Endothelial cell of umbilical vein (primary cell): ENCODE results near the gene MASP1. TPM values are rescaled to one million over a fixed set of nuclear protein-coding genes. Genes with fewer than 3 reads are reported as not detected.

ENCODE experiments used
- BruUV-seq: library from RNA; stranded (reverse); fragments of 400-500 nt; replicated peaks from 2 replicates; lab custom pipeline; 2021; lab: Mats Ljungman, UMichigan
- CTCF ChIA-PET: fragments of 300-600, 350-600 bp; sonication (Branson Sonifier 250); formaldehyde crosslinking; loops from one replicate; lab custom pipeline; 2021; ENCODE audit warnings: antibody characterized with exemption, inconsistent platforms; lab: Charles Lee
- POLR2A ChIA-PET: fragments of 300-600, 350-600 bp; sonication (Branson Sonifier 250); formaldehyde crosslinking; loops from one replicate; lab custom pipeline; 2021; ENCODE audit warnings: antibody characterized with exemption, inconsistent platforms; lab: Charles Lee
- DNase-seq: peaks from one replicate; pipeline ENCODE4 v3.0.0-alpha.2; 2011; ENCODE audit warnings: low read depth, low spot score
- FAIRE-seq: peaks from 2 replicates; lab custom pipeline; 2011; peaks lifted over from hg19 to GRCh38; lab: Jason Lieb, UNC
- H2AFZ ChIP-seq: 2 replicates; pipeline ENCODE4 v1.6.0; 2012; ENCODE audit warnings: low read depth, low read length, control low read depth, inconsistent platforms
- H3K27ac ChIP-seq: 2 replicates; pipeline ENCODE4 v1.5.1; 2011; ENCODE audit warnings: low read depth, mild to moderate bottlenecking, control low read depth, low read length, moderate library complexity; ENCODE audit not compliant: insufficient read depth
- H3K27me3 ChIP-seq, 2 experiments: 2 replicates each; pipeline versions ENCODE4 v1.6.0 to v1.6.1; 2011; ENCODE audit warnings: low read length in 2 of 2, mixed read lengths in 1 of 2; ENCODE audit not compliant: control insufficient read depth in 2 of 2, insufficient read depth in 2 of 2
- H3K36me3 ChIP-seq, 2 experiments: 2 replicates in 1 of 2; 3 replicates in 1 of 2; pipeline ENCODE4 v1.5.1; 2011; ENCODE audit warnings: low read length in 2 of 2, mild to moderate bottlenecking in 1 of 2, moderate library complexity in 1 of 2; ENCODE audit not compliant: control insufficient read depth in 2 of 2, insufficient read depth in 2 of 2; ENCODE audit errors: extremely low read depth in 1 of 2
- H3K4me1 ChIP-seq: 3 replicates; pipeline ENCODE4 v1.5.1; 2011; ENCODE audit warnings: mild to moderate bottlenecking, low read length; ENCODE audit not compliant: control insufficient read depth, insufficient read depth; ENCODE audit errors: extremely low read depth
- H3K4me2 ChIP-seq: 2 replicates; pipeline ENCODE4 v1.6.1; 2011; ENCODE audit warnings: low read length, control low read depth, mixed read lengths; ENCODE audit not compliant: insufficient read depth
- H3K4me3 ChIP-seq, 3 experiments: fragments of 200-600 bp in 1 of 3; sonication (generic), shearing (Covaris generic) in 1 of 3; replicated peaks in 1 of 3; 2 replicates each; pipeline ENCODE4 v1.5.1; 2011 to 2016; ENCODE audit warnings: control low read depth in 3 of 3, low read length in 3 of 3, mild to moderate bottlenecking in 2 of 3, inconsistent platforms in 1 of 3, low read depth in 1 of 3, moderate library complexity in 1 of 3; ENCODE audit not compliant: insufficient read depth in 1 of 3
- H3K79me2 ChIP-seq: 2 replicates; pipeline ENCODE4 v1.6.0; 2012; ENCODE audit warnings: low read length, inconsistent platforms; ENCODE audit not compliant: control insufficient read depth, insufficient read depth
- H3K9ac ChIP-seq: replicated peaks from 2 replicates; pipeline ENCODE3; 2011; ENCODE audit warnings: low read length, control low read depth; ENCODE audit not compliant: insufficient read depth; ENCODE audit errors: extremely low read depth
- H3K9me1 ChIP-seq: replicated peaks from 3 replicates; pipeline ENCODE4 v1.6.0; 2011; ENCODE audit warnings: mild to moderate bottlenecking, low read length; ENCODE audit not compliant: control insufficient read depth, insufficient read depth; ENCODE audit errors: extremely low read depth
- H3K9me3 ChIP-seq: replicated peaks from 2 replicates; pipeline ENCODE4 v1.5.1; 2012; ENCODE audit warnings: low read length, inconsistent platforms; ENCODE audit not compliant: control insufficient read depth, insufficient read depth
- H4K20me1 ChIP-seq: replicated peaks from 2 replicates; pipeline ENCODE3; 2011; ENCODE audit warnings: mild to moderate bottlenecking, low read length; ENCODE audit not compliant: control insufficient read depth, insufficient read depth; ENCODE audit errors: extremely low read depth
- CTCF ChIP-seq, 2 donors: IDR thresholded peaks; 1 replicate in 1 of 2; 2 replicates in 1 of 2; pipeline ENCODE4 v1.5.1; 2011; ENCODE audit warnings: low read length in 2 of 2, mild to moderate bottlenecking in 2 of 2, moderate library complexity in 2 of 2, control low read depth in 1 of 2, inconsistent platforms in 1 of 2, low read depth in 1 of 2; ENCODE audit not compliant: insufficient read depth in 1 of 2; ENCODE audit errors: extremely low read depth in 1 of 2
- EZH2 ChIP-seq: IDR thresholded peaks from 2 replicates; pipeline ENCODE4 v1.6.1; 2012; ENCODE audit warnings: borderline replicate concordance, low read depth, mild to moderate bottlenecking, moderate library complexity, low read length, inconsistent platforms; ENCODE audit not compliant: severe bottlenecking
- FOS ChIP-seq: IDR thresholded peaks from 2 replicates; pipeline ENCODE4 v1.6.1; 2011; ENCODE audit warnings: mild to moderate bottlenecking, low read length, moderate library complexity, borderline replicate concordance; ENCODE audit not compliant: insufficient read depth
- GATA2 ChIP-seq: IDR thresholded peaks from 2 replicates; pipeline ENCODE4 v1.7.0; 2011; ENCODE audit warnings: low read depth, mild to moderate bottlenecking, moderate library complexity, mixed read lengths, low read length; ENCODE audit not compliant: insufficient read length, insufficient read depth
- JUN ChIP-seq: IDR thresholded peaks from 2 replicates; pipeline ENCODE4 v1.6.1; 2011; ENCODE audit warnings: borderline replicate concordance, low read depth; ENCODE audit not compliant: insufficient read length, insufficient read depth
- MYC ChIP-seq: IDR thresholded peaks from one replicate; pipeline ENCODE4 v1.6.1; 2011; ENCODE audit warnings: mild to moderate bottlenecking, low read depth, low read length
- POLR2A ChIP-seq: IDR thresholded peaks from 2 replicates; pipeline ENCODE4 v1.6.1; 2012; ENCODE audit warnings: low read depth, mild to moderate bottlenecking, control low read depth, low read length
- POLR2AphosphoS5 ChIP-seq: IDR thresholded peaks from 2 replicates; pipeline ENCODE4 v1.6.1; 2012; ENCODE audit warnings: low read depth, mild to moderate bottlenecking, control low read depth, low read length, moderate library complexity; ENCODE audit not compliant: insufficient read depth
- dilution Hi-C: fragments of 300-500 bp; cut with MboI; formaldehyde crosslinking; loops from one replicate; pipeline ENCODE4 v1.15.0; 2019; ENCODE audit warnings: low sequenced_read_pairs; ENCODE audit not compliant: extremely low pct_ligation_motif_present
- intact Hi-C: fragments of 100-400 bp; cut with micrococcal nuclease; formaldehyde crosslinking; loops from one replicate; pipeline ENCODE4 v1.10.0; 2022
- polyA plus RNA-seq, 4 experiments: library from polyadenylated mRNA; depleted of rRNA in 3 of 4; stranded (reverse) in 3 of 4; unstranded in 1 of 4; fragments of >200 nt; gene quantifications; 2 replicates each; pipeline versions ENCODE4 v1.2.1 to v1.2.3, GENCODE V29; 2011 to 2012; ENCODE audit warnings: missing spikeins in 1 of 4
- total RNA-seq: library from RNA; stranded (reverse); gene quantifications from 2 replicates; pipeline ENCODE4 v1.2.3, GENCODE V29; 2021
- TF ChIP-seq, protein P1 (sequence below): IDR thresholded peaks from 2 replicates; pipeline ENCODE4 v1.6.1; 2011; ENCODE audit not compliant: insufficient read depth, insufficient read length

MASP1 gene
- total and polyA plus RNA-seq, 2 donors (not counting 3 experiments of a cell fraction or from before 2014, with no cell fraction given): 0.31 to 0.50 TPM

DNA sequence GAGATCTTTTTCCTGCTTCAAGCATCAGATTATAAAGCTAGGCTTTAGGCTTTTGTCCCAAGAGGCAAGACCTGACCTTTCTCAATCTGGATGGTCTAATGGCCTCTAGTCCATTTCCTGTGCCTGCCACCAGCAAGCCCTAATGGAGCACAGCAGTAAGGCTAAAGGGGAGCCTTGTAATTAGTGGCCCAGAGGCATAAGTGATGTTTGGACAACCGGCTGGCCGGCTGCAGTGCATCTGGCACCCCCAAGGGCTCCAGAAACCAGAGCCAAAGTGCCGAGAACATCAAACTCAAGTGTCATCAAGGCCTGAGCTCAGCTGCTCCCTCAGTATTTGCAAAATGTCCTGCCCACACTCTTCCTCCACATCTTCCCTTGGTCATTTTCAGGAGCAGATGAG, 44.8 kb upstream of the MASP1 start:
- dilution Hi-C loops: no loop called here
- Histone ChIP-seq H3K4me2 (no peak overlapping the region), H3K36me3 (no peaks in the 10 kb centered on the region), H4K20me1 (no peaks in the 10 kb centered on the region), H3K79me2 (no peaks in the 10 kb centered on the region), H2AFZ (no peak overlapping the region), H3K9me3 (no peaks in the 10 kb centered on the region), H3K27me3 (no peaks in the 10 kb centered on the region), H3K9me1 (no peaks in the 10 kb centered on the region), H3K27ac (no peak overlapping the region), H3K4me3 (no peak overlapping the region), H3K9ac (no peak overlapping the region), H3K4me1 (no peaks in the 10 kb centered on the region)
- intact Hi-C loops: no loop called here
- FAIRE-seq (no peak), DNase-seq (no peak)
- POLR2A ChIA-PET: no interaction called here
- CTCF ChIA-PET: interaction anchor here (5.2 kb wide), 1 partner anchor 17 kb away, joined by 20 read pairs; no protein-coding TSS in a partner anchor
- no TSS peak for BruUV-seq
- TF ChIP-seq JUN (no peak), POLR2AphosphoS5 (no peak), MYC (no peak), POLR2A (no peak), FOS (no peak), GATA2 (no peak), CTCF (IDR thresholded peaks at IDR 0.05; ENCODE audit: extremely low read depth in 1 of 2, insufficient read depth in 1 of 2, low read depth in 1 of 2, low read length in 2 of 2) (no peak), EZH2 (no peak)
- TF ChIP-seq, protein P1, sequence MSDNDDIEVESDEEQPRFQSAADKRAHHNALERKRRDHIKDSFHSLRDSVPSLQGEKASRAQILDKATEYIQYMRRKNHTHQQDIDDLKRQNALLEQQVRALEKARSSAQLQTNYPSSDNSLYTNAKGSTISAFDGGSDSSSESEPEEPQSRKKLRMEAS: no peak
